Lower lobe of right lung (tissue), 2 donors: Measurements from ENCODE around the gene CCDC110. TPM values are rescaled to one million over a fixed set of nuclear protein-coding genes. Genes with fewer than 3 reads are reported as not detected.

Source experiments
- ATAC-seq, 2 donors: fragments of 200-7000 bp; cut with Tn5 transposase; one replicate each; pipeline ENCODE4 v1.9.1; 2020 to 2022; ENCODE audit warnings: mild to moderate bottlenecking in 2 of 2, moderate library complexity in 2 of 2
- DNase-seq: peaks from one replicate; pipeline ENCODE4 v3.0.0-alpha.2; 2020
- H3K27ac ChIP-seq: fragments of 200-600 bp; one replicate; pipeline ENCODE4 v1.8.0; 2022
- H3K27me3 ChIP-seq: fragments of 200-600 bp; one replicate; pipeline ENCODE4 v1.8.0; 2022; ENCODE audit warnings: low read depth
- H3K36me3 ChIP-seq: fragments of 200-600 bp; one replicate; pipeline ENCODE4 v1.8.0; 2022; ENCODE audit warnings: mild to moderate bottlenecking
- H3K4me1 ChIP-seq: fragments of 200-600 bp; one replicate; pipeline ENCODE4 v1.8.0; 2022
- H3K4me3 ChIP-seq: fragments of 200-600 bp; one replicate; pipeline ENCODE4 v1.8.0; 2022; ENCODE audit warnings: mild to moderate bottlenecking
- H3K9me3 ChIP-seq: fragments of 200-600 bp; one replicate; pipeline ENCODE4 v1.8.0; 2022
- CTCF ChIP-seq: fragments of 200-600 bp; IDR thresholded peaks from one replicate; pipeline ENCODE4 v1.8.0; 2022; ENCODE audit warnings: antibody characterized with exemption, mild to moderate bottlenecking
- intact Hi-C: fragments of 100-400 bp; cut with DNase I; formaldehyde crosslinking; loops from one replicate; pipeline ENCODE4 v1.11.0; 2022
- total RNA-seq: library from RNA; stranded (reverse); fragmentation: NEBNext Ultra II Directional; extraction: Animal tissue kit (Norgen Biotek cat#: 25700); gene quantifications from one replicate; pipeline ENCODE4 v1.2.1, GENCODE V29; 2021
- donor health status: DM: no; HTN: yes; CAD: no; lungs with severe emphysema.

CCDC110 gene
- total RNA-seq, 1 donor from 2014 or later: 0.44 TPM

- intact Hi-C loops: no loop called here
- TF ChIP-seq CTCF: no peak
- H3K9me3 ChIP-seq: no peaks in the 10 kb centered on the region
- H3K4me3 ChIP-seq: peak within 1 kb of the TSS; percentile 86
- H3K4me1 ChIP-seq: peaks cover 25% of the 10 kb centered on the region
- DNase-seq (no peak), ATAC-seq (no peak)
- H3K27me3 ChIP-seq: no peaks in the 10 kb centered on the region
- peak within 1 kb of the TSS; percentile 99 for H3K27ac ChIP-seq
- H3K36me3 ChIP-seq: peaks cover 17% of the 10 kb centered on the region
Measured at GRCh38 chr4:185395238-185395955, 76.1 kb downstream of the CCDC110 start, which contains the start of gene LRP2BP. LRP2BP (minus strand) TSS chr4:185395924; CDS start chr4:185378186, 17,738 bp downstream.

Other genes with a start within 250 kb of the CCDC110 start
- 1.5 TPM for gene LRP2BP, start 75.8 kb downstream of the CCDC110 start, total RNA-seq
- 15.7 TPM for gene ANKRD37, start 74.9 kb downstream of the CCDC110 start, total RNA-seq
- 30.0 TPM for gene UFSP2, start 45.8 kb downstream of the CCDC110 start, total RNA-seq
- gene PDLIM3, start 63.8 kb upstream of the CCDC110 start, total RNA-seq: 18.4 TPM